Measurements from ENCODE around the gene LTBP1. TPM values are rescaled to one million over a fixed set of nuclear protein-coding genes. Genes with fewer than 3 reads are reported as not detected.
"Not testable (repeated sequence)": the region's sequence is repeated elsewhere in the genome, so short reads cannot be mapped to it uniquely, and the experiment has no call there.

Gene LTBP1
- total RNA-seq, 1 donor from 2014 or later: 111 TPM

DNA sequence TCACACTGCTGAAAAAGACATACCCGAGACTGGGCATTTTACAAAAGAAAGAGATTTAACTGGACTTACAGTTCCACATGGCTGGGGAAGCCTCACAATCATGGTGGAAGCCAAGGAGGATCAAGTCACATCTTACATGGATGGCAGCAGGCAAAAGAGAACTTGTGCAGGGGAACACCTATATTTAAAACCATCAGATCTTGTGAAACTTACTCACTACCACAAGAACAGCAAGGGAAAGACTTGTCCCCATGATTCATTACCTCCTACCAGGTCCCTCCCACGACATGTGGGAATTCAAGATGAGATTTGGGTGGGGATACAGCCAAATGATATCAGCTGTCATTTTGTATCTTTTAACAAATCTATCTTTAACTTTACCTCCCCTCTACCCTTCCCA lies 278.6 kb downstream of the LTBP1 start:
- DNase-seq: no peak

DNA sequence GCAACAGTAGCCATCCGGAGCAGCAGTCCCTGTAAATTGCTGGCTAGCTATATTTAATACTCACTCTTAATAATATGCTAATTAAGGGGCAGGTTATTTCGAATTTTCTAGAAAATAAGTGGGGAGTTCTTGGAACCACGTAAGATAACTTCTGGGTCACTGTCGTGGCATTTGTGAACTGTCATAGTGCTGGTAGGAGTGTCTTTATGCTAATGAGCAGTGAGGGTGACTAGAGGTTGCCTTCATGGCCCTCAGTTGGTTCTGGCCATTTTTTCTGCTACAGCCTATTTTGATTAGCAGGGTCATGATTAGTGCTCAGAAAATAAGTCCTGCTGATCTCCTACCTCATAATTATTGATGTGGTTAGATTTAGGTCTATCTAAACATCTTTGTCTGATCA lies 279.8 kb downstream of the LTBP1 start:
- DNase-seq: no peak

DNA sequence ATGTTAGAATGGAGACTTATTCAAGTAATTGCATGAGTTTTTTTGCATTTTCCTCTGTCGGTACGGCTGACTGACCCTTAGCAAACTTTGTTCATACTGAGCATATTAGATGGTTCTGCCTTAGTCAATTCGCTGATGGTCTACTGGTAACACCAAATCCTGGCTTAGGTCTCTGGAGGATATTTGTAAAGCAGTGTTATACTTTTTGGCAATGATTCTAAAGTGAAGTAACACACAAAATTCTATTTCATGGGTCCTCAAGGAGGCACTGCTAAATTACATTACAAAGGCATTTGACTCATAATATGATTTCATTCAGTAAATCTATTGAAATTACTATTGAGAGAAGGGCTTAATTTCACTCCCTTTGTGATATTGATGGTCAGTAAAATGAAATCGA lies 282.9 kb downstream of the LTBP1 start:
- DNase-seq: no peak

DNA sequence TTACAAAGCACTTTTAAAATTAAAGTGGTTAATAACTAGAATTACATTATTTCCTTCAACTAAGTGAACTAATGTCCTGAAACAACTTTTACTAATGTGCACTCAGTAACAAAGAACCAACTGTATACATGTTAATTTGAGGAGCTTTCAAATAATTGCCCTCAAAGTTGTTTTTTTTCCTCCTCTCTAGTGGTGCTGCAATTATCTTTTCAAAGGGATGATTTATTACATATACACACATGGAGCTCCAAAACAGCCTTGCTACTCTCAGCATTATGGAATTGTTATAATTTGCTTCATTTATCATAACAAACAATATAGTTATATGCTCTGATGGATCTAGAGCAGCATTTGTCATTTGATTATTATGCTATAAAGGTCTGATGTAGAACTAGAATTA lies 283.4 kb downstream of the LTBP1 start:
- DNase-seq: no peak

DNA sequence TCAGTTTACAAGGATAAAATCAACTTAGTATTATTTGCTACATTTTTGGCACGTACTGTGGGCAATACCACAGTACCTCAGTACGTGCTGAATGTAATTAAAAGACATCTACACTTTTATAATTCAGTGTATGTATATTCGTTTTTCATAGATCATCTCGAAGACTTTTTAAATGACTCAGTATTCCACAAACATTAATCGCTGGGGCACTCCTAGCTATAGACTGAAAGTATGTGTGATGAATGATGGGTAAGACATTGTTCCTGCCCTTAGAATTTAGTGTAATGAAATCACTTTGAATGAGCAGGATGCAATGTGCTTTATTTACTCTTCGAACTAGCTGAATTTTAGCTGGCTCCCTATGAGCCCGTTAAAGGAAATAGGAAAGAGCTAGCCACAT lies 284.1 kb downstream of the LTBP1 start:
- no peak for DNase-seq

DNA sequence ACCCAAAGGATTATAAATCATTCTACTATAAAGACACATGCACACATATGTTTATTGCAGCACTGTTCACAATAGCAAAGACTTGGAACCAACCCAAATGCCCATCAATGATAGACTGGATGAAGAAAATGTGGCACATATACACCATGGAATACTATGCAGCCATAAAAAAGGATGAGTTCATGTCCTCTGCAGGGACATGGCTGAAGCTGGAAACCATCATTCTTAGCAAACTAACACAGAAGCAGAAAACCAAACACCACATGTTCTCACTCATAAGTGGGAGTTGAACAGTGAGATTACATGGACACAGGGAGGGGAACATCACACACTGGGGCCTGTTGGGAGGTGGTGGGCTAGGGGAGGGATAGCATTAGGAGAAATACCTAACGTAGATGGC lies 288.8 kb downstream of the LTBP1 start:
- DNase-seq: not testable (repeated sequence)

DNA sequence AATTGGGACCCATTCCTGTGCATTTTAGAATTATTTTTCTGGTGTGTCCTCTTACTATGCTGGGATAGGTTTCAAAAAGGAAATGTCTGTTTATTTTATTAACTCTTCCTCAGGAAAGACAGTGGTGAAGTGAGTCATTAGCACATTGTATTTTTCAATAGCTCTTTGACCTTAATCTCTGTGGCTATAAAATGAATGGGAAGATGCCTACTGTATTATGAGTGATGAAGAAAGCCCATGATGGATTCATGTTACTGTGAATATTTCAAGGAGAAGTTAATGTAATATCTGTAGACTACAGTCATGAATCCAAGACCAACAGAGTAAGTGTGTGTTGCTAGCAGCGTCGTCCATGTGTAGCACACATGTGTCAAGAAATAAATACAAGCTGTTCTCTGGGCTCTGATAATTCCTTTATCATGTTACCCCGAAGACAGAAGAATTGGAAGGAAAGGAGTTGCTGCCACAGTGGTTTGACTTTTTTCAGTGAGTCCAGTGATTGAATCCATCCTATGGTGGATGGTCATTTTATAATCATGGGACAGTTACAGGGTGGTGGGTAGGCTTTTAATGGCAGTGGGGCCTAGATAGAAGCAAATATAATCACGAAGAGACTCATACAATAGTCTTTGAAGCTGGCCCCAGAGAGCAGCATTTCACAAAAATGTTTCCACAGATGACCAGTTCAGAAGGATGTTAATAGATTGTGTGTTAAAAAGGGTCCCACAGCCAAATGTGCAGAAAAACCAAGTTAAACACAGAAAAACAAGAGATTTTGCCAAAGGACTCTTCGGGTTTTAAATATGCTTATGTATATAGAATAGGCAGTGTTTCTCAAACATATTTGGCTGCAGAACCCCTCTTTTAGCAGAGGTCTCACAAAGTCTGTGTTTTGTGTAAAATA lies 290.0 kb downstream of the LTBP1 start:
- DNase-seq: peak; percentile 70

DNA sequence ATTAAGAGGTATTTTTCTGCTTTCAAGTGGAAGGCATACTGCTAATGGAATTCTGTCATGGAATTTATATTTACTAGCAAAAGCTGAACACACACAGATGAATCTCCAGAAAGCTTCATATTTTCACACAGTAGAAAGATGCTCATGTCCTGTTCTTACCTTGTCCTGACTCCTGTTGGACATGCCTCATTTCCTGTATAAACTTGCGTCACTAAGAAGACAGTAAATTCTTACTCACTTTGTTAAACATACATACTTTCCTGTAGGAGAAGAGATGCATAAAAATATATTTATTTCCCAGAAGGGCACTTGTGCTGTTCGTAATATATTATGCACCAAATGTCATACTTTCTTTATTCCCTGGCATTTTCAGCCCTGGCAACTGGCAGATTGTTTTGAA lies 291.4 kb downstream of the LTBP1 start:
- DNase-seq: no peak

DNA sequence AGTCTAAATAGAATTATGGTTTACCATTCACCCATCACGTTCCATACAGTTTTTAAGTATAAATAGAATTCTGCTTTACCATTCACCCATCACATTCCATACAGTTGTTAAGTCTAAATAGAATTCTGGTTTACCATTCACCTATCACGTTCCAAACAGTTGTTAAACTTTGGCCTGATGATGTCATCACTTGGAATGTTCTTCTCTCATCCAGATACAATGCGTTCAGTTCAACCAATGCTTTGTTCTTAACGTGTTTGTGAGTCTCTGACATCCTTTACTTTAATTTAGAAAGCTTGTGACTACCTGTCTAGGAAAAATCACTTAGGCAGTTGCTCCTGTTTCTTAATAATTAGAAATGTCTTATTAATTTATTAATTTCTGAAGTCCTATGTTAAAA lies 293.4 kb downstream of the LTBP1 start:
- DNase-seq: no peak

DNA sequence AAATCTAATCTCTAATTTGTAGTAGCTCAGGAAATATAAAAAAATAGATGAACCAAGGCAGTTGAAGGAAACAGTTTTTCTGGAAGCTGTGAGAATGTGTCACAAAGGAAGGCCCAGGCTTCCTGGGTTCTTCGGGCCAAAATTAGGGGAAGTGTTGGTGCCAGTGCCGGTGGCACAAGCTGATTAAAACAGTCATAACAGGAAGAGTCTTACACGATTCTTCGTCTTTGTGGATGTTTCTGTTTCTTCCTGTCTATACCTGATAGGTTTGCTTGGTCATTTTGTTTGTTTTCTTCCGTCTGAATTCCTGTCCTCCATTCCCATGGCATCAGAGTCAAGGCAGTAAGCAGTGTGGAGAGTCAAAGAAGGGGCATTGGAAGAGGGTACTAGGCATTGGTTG lies 294.3 kb downstream of the LTBP1 start:
- no peak for DNase-seq

DNA sequence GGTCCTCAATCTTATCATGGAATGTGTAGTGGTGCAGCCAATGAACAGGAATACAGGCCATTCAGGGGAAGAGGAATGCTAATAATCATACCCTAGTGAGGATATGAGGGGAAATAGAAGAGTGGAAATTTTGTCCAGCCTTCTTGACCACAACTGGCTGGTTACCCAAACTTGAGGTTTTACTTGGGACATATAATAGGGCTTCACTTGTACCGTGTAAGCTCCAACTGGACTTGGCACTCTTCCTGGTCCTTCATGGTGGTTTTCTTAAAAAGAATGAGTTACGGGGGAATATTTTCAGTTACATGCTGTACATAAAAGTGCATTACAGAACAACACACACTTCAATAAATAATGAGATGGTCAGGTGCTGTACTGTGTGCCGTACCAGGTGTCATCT lies 294.8 kb downstream of the LTBP1 start:
- no peak for DNase-seq

DNA sequence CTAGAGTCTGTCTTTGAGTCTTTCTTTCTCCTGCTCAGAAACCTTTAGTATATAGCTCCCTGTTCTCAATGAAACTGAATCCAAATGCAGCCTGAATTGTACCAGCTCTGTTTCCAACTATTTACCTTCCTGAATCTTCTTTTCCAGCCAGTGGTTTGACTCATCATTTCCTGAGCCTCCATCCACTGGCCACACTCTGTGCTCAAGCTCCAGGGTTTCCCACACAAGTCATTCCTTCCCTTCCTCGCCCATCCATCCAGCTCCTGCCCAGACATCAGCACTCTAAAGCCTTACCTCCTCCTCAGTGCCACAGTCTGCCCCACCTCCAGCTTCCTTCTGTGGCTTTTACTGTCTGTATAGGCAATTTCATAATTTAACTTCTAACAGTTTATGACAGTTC lies 296.1 kb downstream of the LTBP1 start:
- DNase-seq: no peak

DNA sequence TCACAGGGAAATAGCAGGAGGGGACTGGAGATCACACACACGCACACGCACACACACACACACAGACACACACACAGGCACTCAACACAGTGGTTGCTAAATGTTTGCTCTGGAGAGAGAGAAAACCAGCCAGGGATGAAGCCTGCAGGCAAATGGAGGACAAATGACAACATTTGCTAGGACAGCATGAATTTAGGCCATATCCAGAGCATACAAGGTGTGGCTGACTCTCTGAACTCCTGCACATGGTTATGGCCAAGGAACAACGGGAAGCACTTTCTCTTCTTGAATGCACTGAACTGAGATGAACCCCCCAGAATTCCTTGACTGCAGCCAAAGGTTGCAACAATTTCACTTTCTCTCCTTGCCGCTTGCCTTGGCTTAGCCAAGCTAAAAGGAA lies 299.7 kb downstream of the LTBP1 start:
- DNase-seq: no peak

DNA sequence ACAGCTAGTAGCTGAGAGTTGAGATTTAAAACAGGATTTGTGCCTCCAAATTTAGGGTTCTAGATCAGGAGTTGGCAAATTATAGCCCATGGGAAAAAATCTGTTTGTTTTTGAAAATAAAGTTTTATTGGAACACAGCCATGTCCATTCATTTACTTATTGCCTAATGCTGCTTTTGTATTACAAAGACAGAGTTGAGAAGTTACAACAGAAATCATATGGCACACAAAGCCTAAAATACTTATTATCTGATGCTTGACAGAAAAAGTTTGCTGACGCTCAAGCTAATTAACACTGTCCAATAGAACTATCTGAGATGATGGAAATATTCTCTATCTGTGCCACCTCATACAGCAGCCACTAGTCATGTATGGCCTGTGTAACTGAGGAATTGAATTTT lies 300.6 kb downstream of the LTBP1 start:
- no peak for DNase-seq

DNA sequence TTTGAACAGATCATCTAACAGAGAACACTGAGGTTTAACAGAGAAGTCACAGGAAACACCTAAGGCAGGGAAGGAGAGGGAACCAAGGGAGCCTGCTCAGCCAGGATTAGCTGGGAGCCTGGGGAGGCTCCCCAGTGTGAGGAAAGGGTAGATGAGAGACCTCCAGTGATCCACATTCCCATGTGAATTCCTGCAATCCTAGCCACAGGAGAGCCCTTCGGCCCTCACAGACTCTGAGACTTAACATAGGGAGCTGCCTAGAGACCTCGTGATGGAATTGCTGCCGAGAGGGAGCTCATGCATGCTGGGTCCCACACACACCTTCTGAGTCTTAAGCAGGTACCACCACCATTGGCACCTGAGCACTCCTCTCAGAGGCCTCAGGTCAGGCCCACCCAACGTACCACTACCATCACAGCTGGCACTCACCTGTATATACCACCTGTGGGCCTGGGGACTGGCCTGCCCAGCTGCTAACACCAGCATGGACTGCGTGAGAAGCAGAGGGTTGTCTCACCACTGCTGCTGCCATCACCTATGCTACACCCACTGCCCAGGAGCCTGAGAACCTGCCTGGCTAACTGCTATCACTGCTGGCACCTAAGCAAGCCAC lies 303.8 kb downstream of the LTBP1 start:
- DNase-seq: no peak

DNA sequence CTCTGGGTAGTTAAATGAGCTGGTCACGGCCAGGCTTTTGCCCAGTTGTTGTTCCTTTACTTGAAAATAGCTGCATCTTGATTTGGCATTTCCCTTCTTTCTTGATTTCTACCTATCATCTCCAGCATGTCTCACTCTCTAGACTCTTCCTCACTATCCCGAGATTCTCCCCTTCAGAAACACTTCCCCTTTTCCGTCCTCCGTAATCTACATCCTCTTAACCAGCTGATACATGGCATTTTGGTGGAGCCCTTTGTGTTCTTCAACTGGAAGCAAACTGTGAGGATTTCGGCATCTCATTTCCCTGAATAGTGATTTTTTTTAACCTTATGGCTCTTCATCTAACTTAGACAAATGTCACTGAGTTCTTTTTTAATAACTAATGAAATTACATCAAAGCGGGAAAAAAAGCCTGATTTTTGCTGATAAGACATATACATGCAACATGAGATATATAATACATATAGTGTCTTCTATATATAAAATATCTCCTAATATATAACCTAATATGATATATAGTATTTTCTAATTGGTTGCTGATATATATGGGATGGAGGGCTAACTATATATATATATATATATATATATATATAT lies 309.5 kb downstream of the LTBP1 start:
- DNase-seq: no peak

DNA sequence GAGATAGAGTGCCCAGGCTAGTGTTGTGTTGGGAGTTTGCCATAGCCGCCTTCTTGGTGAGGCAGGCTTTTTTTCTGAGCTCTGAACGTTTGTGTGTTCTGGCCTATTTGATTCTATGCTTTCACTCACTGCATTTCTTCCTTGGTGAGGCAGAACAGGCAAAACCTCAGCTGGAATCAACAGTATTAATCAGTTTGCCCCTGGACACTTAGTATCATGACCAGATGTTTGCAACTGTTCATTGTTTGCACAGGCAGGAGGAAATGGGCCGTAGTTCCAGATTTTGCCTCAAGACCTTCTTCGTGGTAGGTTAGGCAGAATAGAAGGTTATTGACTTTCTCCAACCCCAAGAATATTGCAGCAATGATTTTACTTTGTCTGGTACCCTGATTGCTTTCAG lies 311.6 kb downstream of the LTBP1 start:
- DNase-seq: no peak

DNA sequence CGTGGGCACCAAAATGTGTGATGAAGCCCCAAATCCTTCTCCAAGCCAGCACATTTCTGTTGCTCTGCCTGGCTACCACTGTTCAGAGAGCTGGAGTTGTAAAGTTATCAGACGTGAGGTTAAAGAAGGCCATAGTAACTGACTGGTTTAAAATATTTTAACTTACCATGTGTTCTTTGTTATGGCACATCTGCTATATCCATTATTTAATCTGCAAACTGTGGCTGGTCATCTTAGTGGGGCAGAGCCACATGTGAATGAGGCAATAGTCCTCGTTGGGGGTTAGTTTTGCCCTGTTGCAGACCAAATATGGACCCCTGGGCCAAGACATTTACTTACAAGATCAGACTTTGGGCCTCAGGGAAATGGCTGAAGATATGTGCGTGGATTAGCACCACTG lies 315.3 kb downstream of the LTBP1 start:
- no peak for DNase-seq

DNA sequence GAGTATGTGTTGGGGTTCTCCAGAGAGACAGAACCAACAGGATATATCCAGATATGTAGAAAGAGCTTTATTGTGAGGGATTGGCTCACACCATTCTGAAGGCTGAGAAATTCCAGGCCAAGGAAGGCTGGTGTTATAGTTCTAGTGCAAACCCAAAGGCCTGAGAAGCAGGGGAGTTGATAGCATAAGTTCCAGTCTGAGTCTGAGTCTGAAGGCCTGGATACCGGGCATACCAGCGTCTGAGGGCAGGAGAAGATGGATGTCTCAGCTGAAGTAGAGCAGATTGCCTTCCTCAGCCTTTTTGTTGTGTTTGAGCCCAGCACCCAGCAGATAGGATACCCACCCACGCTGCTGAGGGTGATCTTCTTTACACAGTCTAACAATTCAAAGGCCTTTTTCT lies 318.0 kb downstream of the LTBP1 start:
- DNase-seq: no peak

DNA sequence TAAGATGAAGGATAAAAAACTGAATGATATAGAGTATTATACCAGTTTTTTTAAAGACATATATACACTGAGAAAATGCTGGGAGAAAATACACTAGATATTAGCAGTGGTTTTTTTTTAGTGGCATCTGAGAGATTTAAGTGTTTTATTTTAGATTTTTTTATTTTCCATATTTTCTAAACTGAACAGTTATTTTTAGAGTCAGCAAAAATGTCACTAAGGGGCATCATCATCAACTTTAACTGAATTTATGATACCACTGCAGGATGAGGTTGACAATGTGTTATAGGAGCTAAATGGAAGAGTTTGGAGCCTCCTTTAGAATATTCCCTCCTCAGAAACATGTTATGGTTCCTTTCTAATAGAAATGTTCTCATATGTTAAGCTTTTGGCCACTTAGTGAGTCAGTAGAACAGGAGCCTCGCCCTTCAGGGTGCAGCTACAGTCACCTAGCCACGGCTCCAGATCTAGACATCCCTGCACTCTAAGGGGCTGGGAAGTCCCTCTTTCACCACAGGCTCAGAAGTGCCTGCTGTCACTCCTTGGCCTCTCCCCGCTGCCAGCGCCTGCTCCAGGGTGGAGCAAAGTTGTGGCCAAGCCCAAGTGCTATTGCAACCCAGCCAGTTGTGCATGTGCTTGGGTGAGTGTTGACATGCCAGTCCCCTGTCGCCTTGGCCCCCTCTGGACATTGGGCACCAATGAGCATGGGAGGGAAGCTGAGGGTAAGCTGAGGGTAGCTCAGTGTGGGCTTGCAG lies 319.0 kb downstream of the LTBP1 start:
- no peak for DNase-seq

DNA sequence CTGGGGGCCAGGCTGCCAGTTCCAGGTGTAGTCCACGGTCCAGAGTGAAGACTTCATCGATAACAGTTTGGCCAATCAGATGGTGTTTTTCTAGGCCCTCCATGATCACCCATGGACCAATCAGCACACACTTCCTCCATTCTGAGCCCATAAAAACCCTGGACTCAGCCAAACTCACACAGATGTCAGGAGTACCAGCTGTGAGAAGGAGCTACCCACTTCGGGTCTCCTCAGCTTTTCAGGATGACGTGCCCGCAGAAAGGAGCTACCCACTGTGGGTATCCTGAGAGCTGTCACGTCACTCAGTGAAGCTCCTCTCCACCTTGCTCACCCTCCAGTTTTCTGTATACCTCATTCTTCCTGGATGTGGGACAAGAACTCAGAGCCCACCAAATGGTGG lies 319.7 kb downstream of the LTBP1 start:
- no peak for DNase-seq

DNA sequence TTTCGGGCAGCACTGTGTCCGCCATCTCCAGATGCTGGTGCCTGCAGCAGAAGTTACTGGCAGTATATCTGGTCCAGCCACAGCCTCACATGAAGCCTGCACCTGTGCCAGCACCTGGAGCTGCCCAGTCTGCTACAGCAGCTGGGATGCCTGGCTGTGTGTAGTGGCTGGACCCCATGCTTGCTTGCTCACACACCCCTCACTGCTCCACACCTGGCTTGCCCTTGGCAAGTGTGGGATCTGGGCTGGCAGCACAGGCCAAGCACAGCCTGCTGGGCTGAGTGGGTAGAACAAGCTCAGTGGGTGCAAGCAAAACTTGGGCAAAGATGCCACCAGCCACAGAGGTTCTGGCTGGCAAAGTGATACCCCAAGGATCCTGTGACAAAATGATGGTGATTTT lies 320.3 kb downstream of the LTBP1 start:
- DNase-seq: no peak

DNA sequence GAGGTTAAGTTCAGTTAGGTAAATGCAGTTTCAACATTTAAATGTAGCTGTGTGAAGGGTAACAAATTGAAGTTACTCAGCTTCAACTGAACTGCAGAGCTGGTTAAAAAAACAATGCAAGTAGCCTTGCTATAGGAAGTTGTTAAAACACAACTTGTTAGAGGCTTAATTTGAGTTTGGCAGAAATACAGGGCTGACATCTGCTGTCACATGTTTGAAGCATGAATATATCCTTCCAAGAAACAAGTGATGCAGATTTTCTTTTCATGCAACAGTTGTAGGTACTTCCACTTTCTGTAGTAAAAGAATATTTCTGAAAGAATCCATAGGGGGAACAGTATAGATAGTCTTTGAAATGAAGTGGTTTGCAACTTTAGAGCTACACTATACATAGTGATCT lies 321.0 kb downstream of the LTBP1 start:
- peak; percentile 85 for DNase-seq

Data from skin of body (tissue), 2 donors.